HCT116 (cell line): ENCODE measurements around the gene IFT22.

Source experiments
- CTCF ChIP-seq, 3 experiments: fragments of 200-600 bp in 1 of 3; sonication (generic) in 1 of 3; IDR thresholded peaks in 2 of 3; conservative IDR thresholded peaks in 1 of 3; 2 replicates each; pipeline ENCODE4 v1.5.1; 2012 to 2017; ENCODE audit warnings: low read depth in 2 of 3, low read length in 2 of 3, antibody characterized with exemption in 1 of 3, borderline replicate concordance in 1 of 3, control low read depth in 1 of 3, mild to moderate bottlenecking in 1 of 3, mixed read lengths in 1 of 3, mixed run types in 1 of 3, moderate library complexity in 1 of 3; ENCODE audit not compliant: insufficient read depth in 1 of 3
- EGR1 ChIP-seq: IDR thresholded peaks from 2 replicates; pipeline ENCODE4 v1.6.1; 2012; ENCODE audit warnings: low read depth
- EZH2 ChIP-seq: fragments of 200-600 bp; sonication (generic); IDR thresholded peaks from 2 replicates; pipeline ENCODE4 v1.6.1; 2017; ENCODE audit warnings: antibody characterized with exemption, mixed run types
- EZH2phosphoT487 ChIP-seq: fragments of 200-600 bp; IDR thresholded peaks from 2 replicates; pipeline ENCODE4 v1.6.1; 2018; ENCODE audit warnings: antibody characterized with exemption, borderline replicate concordance
- MAX ChIP-seq: IDR thresholded peaks from 2 replicates; pipeline ENCODE4 v1.6.1; 2012
- RAD21 ChIP-seq: IDR thresholded peaks from 2 replicates; pipeline ENCODE4 v1.6.1; 2012; ENCODE audit warnings: low read depth, mild to moderate bottlenecking
- REST ChIP-seq: IDR thresholded peaks from 2 replicates; pipeline ENCODE4 v1.6.1; 2012; ENCODE audit warnings: low read depth
- SP1 ChIP-seq: IDR thresholded peaks from 2 replicates; pipeline ENCODE4 v1.6.1; 2012; ENCODE audit warnings: low read depth
- SRF ChIP-seq: IDR thresholded peaks from 2 replicates; pipeline ENCODE4 v1.6.1; 2012; ENCODE audit warnings: low read depth
- YY1 ChIP-seq: IDR thresholded peaks from 2 replicates; pipeline ENCODE4 v1.6.1; 2011; ENCODE audit warnings: low read length, low read depth, moderate library complexity, mild to moderate bottlenecking; ENCODE audit not compliant: insufficient replicate concordance; ENCODE audit errors: extremely low read depth
- ZNF274 ChIP-seq: fragments of 200-500 bp; sonication (Bioruptor generic); IDR thresholded peaks from 2 replicates; pipeline ENCODE4 v1.6.1; 2014; ENCODE audit warnings: mild to moderate bottlenecking, low read depth, low read length, inconsistent platforms

GRCh38 chr7:101357433-101357832 is 35.8 kb upstream of the IFT22 start:
- TF ChIP-seq CTCF (IDR thresholded peaks at IDR 0.05 in 2 of 3, conservative IDR thresholded peaks at IDR 0.05 in 1 of 3; ENCODE audit: borderline replicate concordance in 1 of 3, insufficient read depth in 1 of 3, low read depth in 2 of 3, low read length in 2 of 3) (no peak), MAX (no peak), EZH2 (no peak), ZNF274 (no peak), EGR1 (no peak), RAD21 (no peak), EZH2phosphoT487 (no peak), YY1 (no peak), SRF (no peak), SP1 (no peak), REST (no peak)
